SK-N-SH (cell line): ENCODE measurements around the gene BTG1. TPM values are rescaled to one million over a fixed set of nuclear protein-coding genes. Genes with fewer than 3 reads are reported as not detected.

Experiments used
- CTCF ChIA-PET: fragments of 300-600, 350-600 bp; formaldehyde crosslinking; extraction: SDS; loops from one replicate; lab custom pipeline; 2021; lab: Yijun Ruan, JAX
- POLR2A ChIA-PET: fragments of 350-600 bp; sonication (Branson Sonifier 250); formaldehyde crosslinking; extraction: SDS; loops from one replicate; lab custom pipeline; 2020; ENCODE audit warnings: antibody characterized with exemption, inconsistent platforms; lab: Yijun Ruan, JAX
- DNase-seq: peaks from one replicate; pipeline ENCODE4 v3.0.0; 2012
- H2AFZ ChIP-seq: fragments of 200-600 bp; sonication (generic); 2 replicates; pipeline ENCODE4 v1.8.1; 2016; ENCODE audit warnings: antibody characterized with exemption, mild to moderate bottlenecking, low read depth
- H3F3A ChIP-seq: fragments of 200-600 bp; sonication (generic); replicated peaks from 2 replicates; pipeline ENCODE3; 2016; ENCODE audit warnings: antibody characterized with exemption, mild to moderate bottlenecking; ENCODE audit not compliant: insufficient read depth
- H3K27ac ChIP-seq, 2 experiments: fragments of 200-500 bp in 1 of 2; fragments of 200-600 bp in 1 of 2; sonication (Bioruptor generic) in 1 of 2; sonication (generic), shearing (Covaris generic) in 1 of 2; 2 replicates each; pipeline versions ENCODE4 v1.5.1 to v1.6.1; 2014 to 2016; ENCODE audit warnings: low read depth in 2 of 2, inconsistent platforms in 1 of 2, low read length in 1 of 2, mild to moderate bottlenecking in 1 of 2, mixed read lengths in 1 of 2
- H3K27me3 ChIP-seq: fragments of 200-600 bp; sonication (generic), shearing (Covaris generic); 2 replicates; pipeline ENCODE4 v1.6.1; 2016; ENCODE audit warnings: mixed run types; ENCODE audit not compliant: insufficient read depth
- H3K36me3 ChIP-seq, 2 experiments: fragments of 200-500 bp in 1 of 2; fragments of 200-600 bp in 1 of 2; sonication (Bioruptor generic) in 1 of 2; sonication (generic) in 1 of 2; replicated peaks in 1 of 2; 2 replicates each; pipeline versions ENCODE3 to v1.5.1; 2014 to 2016; ENCODE audit warnings: low read length in 1 of 2, mild to moderate bottlenecking in 1 of 2; ENCODE audit not compliant: insufficient read depth in 2 of 2, control insufficient read depth in 1 of 2
- H3K4me1 ChIP-seq, 2 experiments: fragments of 200-500 bp in 1 of 2; fragments of 200-600 bp in 1 of 2; sonication (Bioruptor generic) in 1 of 2; sonication (generic), shearing (Covaris generic) in 1 of 2; 2 replicates each; pipeline versions ENCODE4 v1.5.1 to v1.6.1; 2014 to 2016; ENCODE audit warnings: low read depth in 1 of 2, low read length in 1 of 2, mixed run types in 1 of 2; ENCODE audit not compliant: insufficient read depth in 2 of 2, control insufficient read depth in 1 of 2
- H3K4me2 ChIP-seq: fragments of 200-600 bp; sonication (generic), shearing (Covaris generic); 2 replicates; pipeline ENCODE4 v1.6.1; 2017; ENCODE audit warnings: mixed run types
- H3K4me3 ChIP-seq, 2 experiments: fragments of 200-500 bp in 1 of 2; fragments of 200-600 bp in 1 of 2; sonication (Bioruptor generic) in 1 of 2; sonication (generic), shearing (Covaris generic) in 1 of 2; 2 replicates each; pipeline versions ENCODE4 v1.5.1 to v1.8.1; 2014 to 2016; ENCODE audit warnings: low read depth in 2 of 2, inconsistent platforms in 1 of 2, low read length in 1 of 2, mild to moderate bottlenecking in 1 of 2, mixed read lengths in 1 of 2, moderate library complexity in 1 of 2
- H3K79me2 ChIP-seq: fragments of 200-600 bp; sonication (generic); 2 replicates; pipeline ENCODE4 v1.8.1; 2017; ENCODE audit warnings: mild to moderate bottlenecking; ENCODE audit not compliant: insufficient read depth
- H3K9ac ChIP-seq: fragments of 200-600 bp; sonication (generic); 2 replicates; pipeline ENCODE4 v1.6.1; 2017; ENCODE audit warnings: mixed run types
- H3K9me2 ChIP-seq: fragments of 200-600 bp; sonication (generic); 2 replicates; pipeline ENCODE4 v1.6.1; 2017; ENCODE audit warnings: mixed run types
- H3K9me3 ChIP-seq: fragments of 200-600 bp; sonication (generic); 2 replicates; pipeline ENCODE4 v1.6.1; 2017; ENCODE audit warnings: mixed run types, mild to moderate bottlenecking, moderate library complexity
- H4K20me1 ChIP-seq: fragments of 200-600 bp; sonication (generic); 2 replicates; pipeline ENCODE4 v1.6.1; 2017; ENCODE audit warnings: mild to moderate bottlenecking, mixed run types; ENCODE audit not compliant: insufficient read depth
- ELF1 ChIP-seq: IDR thresholded peaks from 2 replicates; pipeline ENCODE4 v1.4.0; 2012
- EP300 ChIP-seq, 2 experiments: IDR thresholded peaks; 2 replicates each; pipeline versions ENCODE4 v1.4.0 to v1.6.1; 2012; ENCODE audit warnings: borderline replicate concordance in 1 of 2, low read depth in 1 of 2, low read length in 1 of 2
- GABPA ChIP-seq: IDR thresholded peaks from 2 replicates; pipeline ENCODE4 v1.4.0; 2012; ENCODE audit warnings: low read depth, mild to moderate bottlenecking
- JUND ChIP-seq: IDR thresholded peaks from 2 replicates; pipeline ENCODE4 v1.4.0; 2012
- MAX ChIP-seq: IDR thresholded peaks from 2 replicates; pipeline ENCODE4 v1.4.0; 2012; ENCODE audit warnings: low read depth
- MEF2A ChIP-seq: IDR thresholded peaks from 2 replicates; pipeline ENCODE4 v1.4.0; 2012; ENCODE audit warnings: low read depth, borderline replicate concordance
- NRF1 ChIP-seq: IDR thresholded peaks from 2 replicates; pipeline ENCODE4 v1.6.1; 2012; ENCODE audit warnings: low read depth, mild to moderate bottlenecking, low read length
- PBX3 ChIP-seq: IDR thresholded peaks from 2 replicates; pipeline ENCODE4; 2012
- POLR2AphosphoS5 ChIP-seq: IDR thresholded peaks from 2 replicates; pipeline ENCODE4 v1.6.1; 2012; ENCODE audit warnings: low read depth, low read length
- RAD21 ChIP-seq: IDR thresholded peaks from 2 replicates; pipeline ENCODE4 v1.6.1; 2012; ENCODE audit warnings: mild to moderate bottlenecking, low read length
- RFX5 ChIP-seq: IDR thresholded peaks from 2 replicates; pipeline ENCODE4 v1.6.1; 2012; ENCODE audit warnings: mild to moderate bottlenecking, improper control_type of control experiment, low read length
- SIN3A ChIP-seq: IDR thresholded peaks from 2 replicates; pipeline ENCODE4 v1.6.1; 2012; ENCODE audit warnings: low read depth, mild to moderate bottlenecking, low read length, moderate library complexity, borderline replicate concordance
- SMC3 ChIP-seq: IDR thresholded peaks from 2 replicates; pipeline ENCODE4 v1.6.1; 2012; ENCODE audit warnings: low read depth, low read length, improper control_type of control experiment
- TAF1 ChIP-seq: IDR thresholded peaks from 2 replicates; pipeline ENCODE4 v1.6.1; 2012; ENCODE audit warnings: low read depth, mild to moderate bottlenecking, low read length, moderate library complexity, borderline replicate concordance
- TEAD4 ChIP-seq: IDR thresholded peaks from 2 replicates; pipeline ENCODE4 v1.4.0; 2012; ENCODE audit warnings: mild to moderate bottlenecking, borderline replicate concordance; ENCODE audit not compliant: insufficient read depth
- WGBS: methylation state at CpG from one replicate; pipeline ENCODE4 v1.1.6; 2017; ENCODE audit warnings: low lambda C conversion rate; 5-methylcytosine and 5-hydroxymethylcytosine counted together
- polyA plus RNA-seq, 3 experiments: library from polyadenylated mRNA; depleted of rRNA; stranded (reverse); fragments of >200 nt; gene quantifications; 2 replicates each; pipeline ENCODE4 v1.2.3, GENCODE V29; 2012
- TF ChIP-seq, protein P1 (sequence below): IDR thresholded peaks from 2 replicates; pipeline ENCODE4 v1.4.0; 2012; ENCODE audit warnings: low read depth, borderline replicate concordance

The BTG1 gene
- polyA plus RNA-seq, 1 of the 3 experiments (the other 2 are of a cell fraction): 28.3 TPM

DNA sequence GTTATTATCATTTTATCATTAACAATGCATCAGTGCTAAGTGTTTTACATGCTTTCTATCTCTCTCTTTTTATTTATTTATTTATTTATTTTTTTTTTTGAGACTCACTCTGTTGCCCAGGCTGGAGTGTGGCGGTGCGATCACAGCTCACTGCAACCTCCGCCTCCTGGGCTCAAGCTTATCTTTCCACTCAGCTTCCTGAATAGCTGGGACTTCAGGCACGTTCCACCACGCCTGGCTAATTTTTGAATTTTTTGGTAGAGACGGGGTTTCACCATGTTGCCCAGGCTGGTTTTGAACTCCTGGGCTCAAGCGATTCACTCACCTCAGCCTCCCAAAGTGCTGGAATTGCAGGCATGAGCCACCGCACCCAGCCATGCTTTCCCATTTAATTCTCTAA, 3.9 kb upstream of the BTG1 start:
- no peak overlapping the region for H2AFZ ChIP-seq
- H3K9me2 ChIP-seq: no peaks in the 10 kb centered on the region
- ChIA-PET POLR2A (interaction anchor here (1.7 kb wide), 1 partner anchor 570 kb away, joined by 4 read pairs; no protein-coding TSS in a partner anchor), CTCF (interaction anchor here (0.6 kb wide), 1 partner anchor 1221 kb away, joined by 3 read pairs; no protein-coding TSS in a partner anchor)
- peaks cover 10% of the 10 kb centered on the region for H3F3A ChIP-seq
- no peaks in the 10 kb centered on the region for H3K27me3 ChIP-seq
- DNase-seq: no peak
- H3K4me1 ChIP-seq: peaks cover 6 to 10% of the 10 kb centered on the region in 2 experiments; a peak in 3 of 4 replicates
- H3K27ac ChIP-seq: no peak overlapping the region
- peaks cover 10% of the 10 kb centered on the region for H3K79me2 ChIP-seq
- TF ChIP-seq RAD21: no peak
- no peak for TF ChIP-seq SIN3A
- TF ChIP-seq GABPA: no peak
- no peak for TF ChIP-seq RFX5
- no peak for TF ChIP-seq TEAD4
- TF ChIP-seq MEF2A: no peak
- TF ChIP-seq POLR2AphosphoS5: no peak
- TF ChIP-seq EP300 (IDR thresholded peaks at IDR 0.05; ENCODE audit: borderline replicate concordance in 1 of 2, low read depth in 1 of 2, low read length in 1 of 2): no peak
- no peak for TF ChIP-seq PBX3
- H3K36me3 ChIP-seq: no peaks in the 10 kb centered on the region
- no peaks in the 10 kb centered on the region for H3K9me3 ChIP-seq
- 100% methylated on average over 8 of the region's 8 CpGs for WGBS
- H3K4me2 ChIP-seq: no peak overlapping the region
- peaks cover 6% of the 10 kb centered on the region; the same call in 1 of the 2 replicates for H4K20me1 ChIP-seq
- no peak overlapping the region for H3K4me3 ChIP-seq
- no peak overlapping the region for H3K9ac ChIP-seq

GRCh38 chr12:92147491-92147890, 1.8 kb upstream of the BTG1 start:
- DNase-seq: no peak
- Histone ChIP-seq H2AFZ (peak overlapping the region; percentile 58), H4K20me1 (peaks cover 22% of the 10 kb centered on the region), H3K4me2 (no peak overlapping the region), H3K9me2 (no peaks in the 10 kb centered on the region), H3K27me3 (no peaks in the 10 kb centered on the region), H3K36me3 (peaks cover 14% of the 10 kb centered on the region in 2 experiments), H3F3A (peaks cover 25% of the 10 kb centered on the region), H3K79me2 (peaks cover 31% of the 10 kb centered on the region), H3K4me3 (peak overlapping the region in 1 of 2 experiments; percentile 88; a peak in 1 of 4 replicates), H3K4me1 (peaks cover 6 to 10% of the 10 kb centered on the region in 2 experiments; a peak in 3 of 4 replicates), H3K9me3 (no peaks in the 10 kb centered on the region), H3K9ac (no peak overlapping the region; the same call in 1 of the 2 replicates), H3K27ac (peak overlapping the region in 1 of 2 experiments; percentile 97; a peak in 2 of 4 replicates)
- ChIA-PET CTCF (interaction anchor here (0.9 kb wide), 1 partner anchor 165 kb away, joined by 3 read pairs; no protein-coding TSS in a partner anchor), POLR2A (no interaction called here)
- TF ChIP-seq RFX5 (no peak), JUND (no peak), NRF1 (no peak), SMC3 (no peak), MAX (no peak), GABPA (no peak), SIN3A (no peak), TAF1 (no peak), TEAD4 (no peak), ELF1 (no peak), RAD21 (no peak)
- TF ChIP-seq, protein P1, sequence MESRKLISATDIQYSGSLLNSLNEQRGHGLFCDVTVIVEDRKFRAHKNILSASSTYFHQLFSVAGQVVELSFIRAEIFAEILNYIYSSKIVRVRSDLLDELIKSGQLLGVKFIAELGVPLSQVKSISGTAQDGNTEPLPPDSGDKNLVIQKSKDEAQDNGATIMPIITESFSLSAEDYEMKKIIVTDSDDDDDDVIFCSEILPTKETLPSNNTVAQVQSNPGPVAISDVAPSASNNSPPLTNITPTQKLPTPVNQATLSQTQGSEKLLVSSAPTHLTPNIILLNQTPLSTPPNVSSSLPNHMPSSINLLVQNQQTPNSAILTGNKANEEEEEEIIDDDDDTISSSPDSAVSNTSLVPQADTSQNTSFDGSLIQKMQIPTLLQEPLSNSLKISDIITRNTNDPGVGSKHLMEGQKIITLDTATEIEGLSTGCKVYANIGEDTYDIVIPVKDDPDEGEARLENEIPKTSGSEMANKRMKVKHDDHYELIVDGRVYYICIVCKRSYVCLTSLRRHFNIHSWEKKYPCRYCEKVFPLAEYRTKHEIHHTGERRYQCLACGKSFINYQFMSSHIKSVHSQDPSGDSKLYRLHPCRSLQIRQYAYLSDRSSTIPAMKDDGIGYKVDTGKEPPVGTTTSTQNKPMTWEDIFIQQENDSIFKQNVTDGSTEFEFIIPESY: no peak
- WGBS: 78% methylated on average over 3 of the region's 3 CpGs
